K562 (cell line): ENCODE results near the gene CDC14A. TPM values are rescaled to one million over a fixed set of nuclear protein-coding genes. Genes with fewer than 3 reads are reported as not detected.

ENCODE experiments used
- CBX3 ChIP-seq, 2 experiments: IDR thresholded peaks; 1 replicate in 1 of 2; 2 replicates in 1 of 2; pipeline ENCODE4 v1.6.1; 2012; ENCODE audit warnings: inconsistent platforms in 2 of 2, low read length in 2 of 2, borderline replicate concordance in 1 of 2, control low read depth in 1 of 2
- CSDE1 ChIP-seq, 2 experiments: fragments of 450-650 bp; IDR thresholded peaks; 2 replicates each; pipeline ENCODE4 v1.6.1; 2016; ENCODE audit warnings: mild to moderate bottlenecking in 1 of 2
- ELF2 ChIP-seq: fragments of 250-450 bp; sonication (Bioruptor Pico); IDR thresholded peaks from 2 replicates; pipeline ENCODE4 v1.5.0; 2021; ENCODE audit warnings: mild to moderate bottlenecking
- EP400 ChIP-seq: fragments of 450-650 bp; IDR thresholded peaks from 2 replicates; pipeline ENCODE4 v1.6.1; 2017; ENCODE audit warnings: antibody characterized with exemption, mild to moderate bottlenecking, moderate library complexity
- FOXK2 ChIP-seq, 2 experiments: fragments of 450-650 bp; IDR thresholded peaks in 1 of 2; conservative IDR thresholded peaks in 1 of 2; 2 replicates each; pipeline ENCODE4 v1.6.1; 2016; ENCODE audit warnings: low read depth in 2 of 2, mild to moderate bottlenecking in 1 of 2
- GTF2A2 ChIP-seq: IDR thresholded peaks from 2 replicates; pipeline ENCODE4 v1.6.1; 2016; ENCODE audit warnings: mild to moderate bottlenecking, missing genetic modification characterization, missing compliant biosample characterization
- HDAC1 ChIP-seq, 2 experiments: fragments of 450-650 bp; IDR thresholded peaks; 2 replicates each; pipeline ENCODE4 v1.6.1; 2016 to 2017; ENCODE audit warnings: inconsistent platforms in 1 of 2, mild to moderate bottlenecking in 1 of 2, moderate library complexity in 1 of 2
- LEF1 ChIP-seq: fragments of 450-650 bp; IDR thresholded peaks from 2 replicates; pipeline ENCODE4 v1.6.1; 2016; ENCODE audit warnings: mild to moderate bottlenecking
- MCM3 ChIP-seq: fragments of 450-650 bp; IDR thresholded peaks from 2 replicates; pipeline ENCODE4 v1.6.1; 2016
- NCOA1 ChIP-seq: fragments of 450-650 bp; IDR thresholded peaks from 2 replicates; pipeline ENCODE4 v1.6.1; 2016; ENCODE audit warnings: low read depth
- NFRKB ChIP-seq: fragments of 450-650 bp; IDR thresholded peaks from 2 replicates; pipeline ENCODE4 v1.6.1; 2016; ENCODE audit warnings: low read depth
- SMARCA4 ChIP-seq: fragments of 450-650 bp; IDR thresholded peaks from 2 replicates; pipeline ENCODE4 v1.6.1; 2016
- TEAD1 ChIP-seq, 2 experiments: fragments of 450-650 bp in 1 of 2; sonication (generic) in 1 of 2; formaldehyde crosslinking; IDR thresholded peaks; 2 replicates each; pipeline versions ENCODE4 v1.4.0 to v1.8.0; 2020 to 2022; ENCODE audit warnings: mild to moderate bottlenecking in 2 of 2, missing genetic modification reagents in 1 of 2
- ZNF197 ChIP-seq: fragments of 200-800 bp; sonication (Bioruptor generic); IDR thresholded peaks from 2 replicates; pipeline ENCODE4 v1.6.1; 2016; ENCODE audit warnings: low read depth, missing genetic modification characterization, missing compliant biosample characterization
- ZNF263 ChIP-seq: sonication (generic); formaldehyde crosslinking; IDR thresholded peaks from 2 replicates; pipeline ENCODE4 v1.8.0; 2022; ENCODE audit warnings: mild to moderate bottlenecking, missing genetic modification reagents, borderline replicate concordance
- ZNF77 ChIP-seq: fragments of 250-450 bp; sonication (Bioruptor Pico); IDR thresholded peaks from 2 replicates; pipeline ENCODE4 v1.5.0; 2020
- ZNF778 ChIP-seq: fragments of 450-650 bp; formaldehyde crosslinking; IDR thresholded peaks from 2 replicates; pipeline ENCODE4 v1.4.0; 2020; ENCODE audit warnings: mild to moderate bottlenecking, moderate library complexity
- ZNF830 ChIP-seq: fragments of 250-450 bp; sonication (Bioruptor Pico); IDR thresholded peaks from 2 replicates; pipeline ENCODE4 v1.5.0; 2021; ENCODE audit warnings: mild to moderate bottlenecking
- polyA plus RNA-seq, 8 experiments: library from polyadenylated mRNA; depleted of rRNA in 4 of 8; stranded (reverse) in 5 of 8; unstranded in 3 of 8; fragments of >200 nt; fragmentation: Nextera tagmentation in 2 of 8; fragmentation: Illumina TruSeq in 1 of 8; extraction: Ambion mirVana in 2 of 8; extraction: Trizol in 1 of 8; gene quantifications; 2 replicates each; pipeline versions ENCODE4 v1.2.1 to v1.2.3, GENCODE V29; 2011 to 2014; ENCODE audit warnings: inconsistent platforms in 1 of 8, missing spikeins in 1 of 8
- total RNA-seq, 7 experiments: library from RNA; depleted of rRNA in 6 of 7; stranded (reverse); fragments of >200 nt in 6 of 7; fragmentation: Illumina TruSeq in 2 of 7; extraction: Trizol in 2 of 7; gene quantifications; 2 replicates each; pipeline versions ENCODE4 v1.2.1 to v1.2.3, GENCODE V29; 2011 to 2021; ENCODE audit warnings: low replicate concordance in 1 of 7
- TF ChIP-seq, protein P1 (sequence below), 3 experiments: fragments of 200-800 bp in 1 of 3; fragments of 250-450 bp in 1 of 3; fragments of 450-650 bp in 1 of 3; sonication (Bioruptor Pico) in 1 of 3; sonication (Bioruptor generic) in 1 of 3; formaldehyde crosslinking in 1 of 3; IDR thresholded peaks; 2 replicates each; pipeline versions ENCODE4 v1.6.1 to v1.8.0; 2016 to 2022; ENCODE audit warnings: mild to moderate bottlenecking in 2 of 3, missing genetic modification characterization in 2 of 3, missing compliant biosample characterization in 1 of 3, moderate library complexity in 1 of 3
- TF ChIP-seq, protein P2 (sequence below): fragments of 250-450 bp; sonication (Bioruptor Pico); IDR thresholded peaks from 2 replicates; pipeline ENCODE4 v1.4.0; 2020; ENCODE audit warnings: mild to moderate bottlenecking
- TF ChIP-seq, protein P3 (sequence below): fragments of 200-800 bp; sonication (Bioruptor generic); IDR thresholded peaks from 2 replicates; pipeline ENCODE4 v1.6.1; 2017; ENCODE audit warnings: missing genetic modification characterization, missing compliant biosample characterization

CDC14A gene
- total and polyA plus RNA-seq, 9 of the 15 experiments (the other 6 are each of a cell fraction or from before 2014, with no cell fraction given), result 17.0 to 74.3 (median 33.4) TPM

DNA sequence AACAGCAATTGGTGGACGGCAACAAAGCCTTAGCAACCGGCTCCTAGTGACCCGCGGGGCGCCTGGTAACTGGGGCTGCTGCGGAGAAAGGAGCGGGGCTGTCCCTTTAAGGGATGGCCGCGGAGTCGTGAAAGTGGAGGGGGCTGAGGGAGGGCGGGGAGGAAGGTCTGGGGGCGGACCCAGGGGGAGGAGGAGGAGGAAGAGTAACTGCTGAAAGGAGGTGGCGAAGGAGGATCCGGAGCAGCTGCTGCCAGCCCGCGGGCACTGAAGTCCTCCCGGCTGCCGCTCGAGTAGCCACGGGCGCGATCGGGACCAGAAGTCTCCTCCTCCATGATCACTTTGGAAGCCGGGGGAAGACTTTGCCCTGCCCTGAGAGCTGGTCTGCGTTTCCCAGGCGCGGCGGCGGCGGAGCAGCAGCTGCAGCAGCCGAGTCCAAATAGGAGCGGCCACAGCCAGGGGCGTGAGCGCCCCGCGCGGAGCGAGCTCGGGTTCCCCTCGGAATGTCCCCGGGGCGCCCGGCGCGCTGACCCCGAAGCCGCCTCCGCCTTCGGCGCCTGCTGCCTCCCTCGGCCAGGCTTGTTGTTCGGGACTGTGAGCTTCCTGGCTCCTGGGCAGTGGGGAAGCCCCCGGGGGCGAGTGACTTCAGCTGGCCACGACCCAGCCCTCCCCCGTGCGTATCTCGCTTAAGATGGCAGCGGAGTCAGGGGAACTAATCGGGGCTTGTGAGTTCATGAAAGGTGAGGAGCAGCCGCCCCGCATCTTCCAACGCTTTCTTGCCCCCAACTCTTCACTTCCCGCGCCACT lies at the start of gene CDC14A (continued):
- TF ChIP-seq, protein P1, sequence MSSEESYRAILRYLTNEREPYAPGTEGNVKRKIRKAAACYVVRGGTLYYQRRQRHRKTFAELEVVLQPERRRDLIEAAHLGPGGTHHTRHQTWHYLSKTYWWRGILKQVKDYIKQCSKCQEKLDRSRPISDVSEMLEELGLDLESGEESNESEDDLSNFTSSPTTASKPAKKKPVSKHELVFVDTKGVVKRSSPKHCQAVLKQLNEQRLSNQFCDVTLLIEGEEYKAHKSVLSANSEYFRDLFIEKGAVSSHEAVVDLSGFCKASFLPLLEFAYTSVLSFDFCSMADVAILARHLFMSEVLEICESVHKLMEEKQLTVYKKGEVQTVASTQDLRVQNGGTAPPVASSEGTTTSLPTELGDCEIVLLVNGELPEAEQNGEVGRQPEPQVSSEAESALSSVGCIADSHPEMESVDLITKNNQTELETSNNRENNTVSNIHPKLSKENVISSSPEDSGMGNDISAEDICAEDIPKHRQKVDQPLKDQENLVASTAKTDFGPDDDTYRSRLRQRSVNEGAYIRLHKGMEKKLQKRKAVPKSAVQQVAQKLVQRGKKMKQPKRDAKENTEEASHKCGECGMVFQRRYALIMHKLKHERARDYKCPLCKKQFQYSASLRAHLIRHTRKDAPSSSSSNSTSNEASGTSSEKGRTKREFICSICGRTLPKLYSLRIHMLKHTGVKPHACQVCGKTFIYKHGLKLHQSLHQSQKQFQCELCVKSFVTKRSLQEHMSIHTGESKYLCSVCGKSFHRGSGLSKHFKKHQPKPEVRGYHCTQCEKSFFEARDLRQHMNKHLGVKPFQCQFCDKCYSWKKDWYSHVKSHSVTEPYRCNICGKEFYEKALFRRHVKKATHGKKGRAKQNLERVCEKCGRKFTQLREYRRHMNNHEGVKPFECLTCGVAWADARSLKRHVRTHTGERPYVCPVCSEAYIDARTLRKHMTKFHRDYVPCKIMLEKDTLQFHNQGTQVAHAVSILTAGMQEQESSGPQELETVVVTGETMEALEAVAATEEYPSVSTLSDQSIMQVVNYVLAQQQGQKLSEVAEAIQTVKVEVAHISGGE (CRISPR knock-in tag; IDR thresholded peaks at IDR 0.05), result peak in 1 of 3 experiments; percentile 50; a peak in 1 of 6 replicates
- TF ChIP-seq HDAC1 (IDR thresholded peaks at IDR 0.05) (peak in 1 of 2 experiments; percentile 74; a peak in 2 of 4 replicates), ZNF263 (peak; percentile 93), LEF1 (no peak), MCM3 (no peak), CBX3 (IDR thresholded peaks at IDR 0.05; ENCODE audit: borderline replicate concordance in 1 of 2, low read length in 2 of 2) (peak in 1 of 2 experiments; percentile 8; a peak in 1 of 3 replicates), CSDE1 (IDR thresholded peaks at IDR 0.05) (peak in 1 of 2 experiments; percentile 92; a peak in 2 of 4 replicates), FOXK2 (conservative IDR thresholded peaks at IDR 0.05 in 1 of 2, IDR thresholded peaks at IDR 0.05 in 1 of 2; ENCODE audit: low read depth in 2 of 2) (no peak), ELF2 (0 out of 2 replicates have a peak, but pooled peaks have one; percentile 9), ZNF77 (CRISPR knock-in tag) (no peak), ZNF830 (CRISPR knock-in tag) (0 out of 2 replicates have a peak, but pooled peaks have one; percentile 65), ZNF778 (CRISPR knock-in tag) (no peak), GTF2A2 (tag) (no peak), TEAD1 (CRISPR knock-in tag; IDR thresholded peaks at IDR 0.05) (peak in 1 of 2 experiments; percentile 81; a peak in 2 of 4 replicates), SMARCA4 (no peak), ZNF197 (no peak), EP400 (peak; percentile 53), NFRKB (no peak), NCOA1 (no peak)
- TF ChIP-seq, protein P2, sequence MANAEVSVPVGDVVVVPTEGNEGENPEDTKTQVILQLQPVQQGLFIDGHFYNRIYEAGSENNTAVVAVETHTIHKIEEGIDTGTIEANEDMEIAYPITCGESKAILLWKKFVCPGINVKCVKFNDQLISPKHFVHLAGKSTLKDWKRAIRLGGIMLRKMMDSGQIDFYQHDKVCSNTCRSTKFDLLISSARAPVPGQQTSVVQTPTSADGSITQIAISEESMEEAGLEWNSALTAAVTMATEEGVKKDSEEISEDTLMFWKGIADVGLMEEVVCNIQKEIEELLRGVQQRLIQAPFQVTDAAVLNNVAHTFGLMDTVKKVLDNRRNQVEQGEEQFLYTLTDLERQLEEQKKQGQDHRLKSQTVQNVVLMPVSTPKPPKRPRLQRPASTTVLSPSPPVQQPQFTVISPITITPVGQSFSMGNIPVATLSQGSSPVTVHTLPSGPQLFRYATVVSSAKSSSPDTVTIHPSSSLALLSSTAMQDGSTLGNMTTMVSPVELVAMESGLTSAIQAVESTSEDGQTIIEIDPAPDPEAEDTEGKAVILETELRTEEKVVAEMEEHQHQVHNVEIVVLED (CRISPR knock-in tag), result no peak
- TF ChIP-seq, protein P3, sequence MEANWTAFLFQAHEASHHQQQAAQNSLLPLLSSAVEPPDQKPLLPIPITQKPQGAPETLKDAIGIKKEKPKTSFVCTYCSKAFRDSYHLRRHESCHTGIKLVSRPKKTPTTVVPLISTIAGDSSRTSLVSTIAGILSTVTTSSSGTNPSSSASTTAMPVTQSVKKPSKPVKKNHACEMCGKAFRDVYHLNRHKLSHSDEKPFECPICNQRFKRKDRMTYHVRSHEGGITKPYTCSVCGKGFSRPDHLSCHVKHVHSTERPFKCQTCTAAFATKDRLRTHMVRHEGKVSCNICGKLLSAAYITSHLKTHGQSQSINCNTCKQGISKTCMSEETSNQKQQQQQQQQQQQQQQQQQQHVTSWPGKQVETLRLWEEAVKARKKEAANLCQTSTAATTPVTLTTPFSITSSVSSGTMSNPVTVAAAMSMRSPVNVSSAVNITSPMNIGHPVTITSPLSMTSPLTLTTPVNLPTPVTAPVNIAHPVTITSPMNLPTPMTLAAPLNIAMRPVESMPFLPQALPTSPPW (CRISPR knock-in tag), result peak; percentile 88
